HG02763 (cell line): ENCODE data around the gene OAT.
A peak's percentile ranks its signal among the peaks of the same experiment; 100 is the strongest.

Experiments
- ATAC-seq: cut with Tn5 transposase; IDR thresholded peaks from one replicate; pipeline ENCODE4 v1.9.1; 2021; ENCODE audit warnings: mild to moderate bottlenecking, moderate library complexity; ENCODE audit not compliant: unreplicated experiment

The OAT gene

GRCh38 chr10:124407456-124407855 lies 11.3 kb downstream of the OAT start:
- no peak for ATAC-seq

- peak; percentile 66 for ATAC-seq
Measured at GRCh38 chr10:124403548-124403947, 15.2 kb downstream of the OAT start.

- ATAC-seq = no peak
Measured at GRCh38 chr10:124402273-124402672, 16.4 kb downstream of the OAT start.

- no peak for ATAC-seq
Measured at GRCh38 chr10:124401633-124402032, 17.1 kb downstream of the OAT start.

- no peak for ATAC-seq
Measured at GRCh38 chr10:124394583-124394982, 24.1 kb downstream of the OAT start.

- ATAC-seq = no peak
Measured at GRCh38 chr10:124392626-124393342, 25.9 kb downstream of the OAT start.

GRCh38 chr10:124390471-124391187 lies 28.1 kb downstream of the OAT start:
- ATAC-seq = no peak

- no peak for ATAC-seq
Measured at GRCh38 chr10:124389613-124390361, 28.9 kb downstream of the OAT start.

GRCh38 chr10:124388823-124389612 lies 29.7 kb downstream of the OAT start:
- peak; percentile 79 for ATAC-seq

GRCh38 chr10:124388476-124388822 lies 30.3 kb downstream of the OAT start:
- ATAC-seq = no peak

GRCh38 chr10:124387078-124387874 lies 31.4 kb downstream of the OAT start:
- no peak for ATAC-seq

GRCh38 chr10:124386186-124387077 lies 32.3 kb downstream of the OAT start:
- ATAC-seq = no peak

- no peak for ATAC-seq
Measured at GRCh38 chr10:124385627-124386185, 33.0 kb downstream of the OAT start.

GRCh38 chr10:124384591-124385190 lies 34.0 kb downstream of the OAT start:
- ATAC-seq = no peak

GRCh38 chr10:124384172-124384571 lies 34.6 kb downstream of the OAT start:
- no peak for ATAC-seq

GRCh38 chr10:124383496-124383895 lies 35.2 kb downstream of the OAT start:
- no peak for ATAC-seq

- no peak for ATAC-seq
Measured at GRCh38 chr10:124381011-124381611, 37.6 kb downstream of the OAT start.
